GM18858 (cell line): Measurements from ENCODE around the gene AUP1.
"Not testable (repeated sequence)": the region's sequence is repeated elsewhere in the genome, so short reads cannot be mapped to it uniquely, and the experiment has no call there.

Source experiments
- ATAC-seq: cut with Tn5 transposase; IDR thresholded peaks from one replicate; pipeline ENCODE4 v1.9.1; 2021; ENCODE audit not compliant: unreplicated experiment

AUP1 gene, protein sequence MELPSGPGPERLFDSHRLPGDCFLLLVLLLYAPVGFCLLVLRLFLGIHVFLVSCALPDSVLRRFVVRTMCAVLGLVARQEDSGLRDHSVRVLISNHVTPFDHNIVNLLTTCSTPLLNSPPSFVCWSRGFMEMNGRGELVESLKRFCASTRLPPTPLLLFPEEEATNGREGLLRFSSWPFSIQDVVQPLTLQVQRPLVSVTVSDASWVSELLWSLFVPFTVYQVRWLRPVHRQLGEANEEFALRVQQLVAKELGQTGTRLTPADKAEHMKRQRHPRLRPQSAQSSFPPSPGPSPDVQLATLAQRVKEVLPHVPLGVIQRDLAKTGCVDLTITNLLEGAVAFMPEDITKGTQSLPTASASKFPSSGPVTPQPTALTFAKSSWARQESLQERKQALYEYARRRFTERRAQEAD

GRCh38 chr2:74529357-74530238, at the start of gene AUP1, which contains the start of gene HTRA2:
AUP1 (minus strand) TSS chr2:74529706; CDS start chr2:74529629, 77 bp downstream.
HTRA2 (plus strand) TSS chr2:74529933; CDS start chr2:74530007, 74 bp downstream.
- ATAC-seq: peak; percentile 76

DNA sequence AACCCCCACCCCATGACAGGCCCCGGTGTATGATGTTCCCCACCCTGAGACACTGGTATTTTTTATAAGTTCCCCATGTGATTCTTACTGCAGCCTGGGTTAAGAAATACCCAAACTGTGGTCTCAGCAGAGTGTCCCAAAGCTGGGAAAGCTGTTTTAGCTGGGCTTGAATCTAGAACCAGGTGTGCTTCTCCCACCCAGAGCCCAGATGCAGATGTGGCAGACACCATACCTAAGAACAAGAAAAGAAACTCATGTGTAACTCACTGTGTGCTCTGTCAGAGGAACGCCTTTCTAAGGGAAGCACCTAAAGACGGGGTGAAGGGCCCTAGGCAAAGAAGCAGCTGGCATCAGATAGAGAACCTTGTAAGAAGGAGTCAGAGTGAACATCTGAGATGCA, 48.9 kb upstream of the AUP1 start:
- ATAC-seq: peak; percentile 42

- peak; percentile 38 for ATAC-seq
Measured at GRCh38 chr2:74577448-74577847, 47.9 kb upstream of the AUP1 start.

- no peak for ATAC-seq
Measured at GRCh38 chr2:74576863-74577229, 47.3 kb upstream of the AUP1 start.

- no peak for ATAC-seq
Measured at GRCh38 chr2:74576211-74576862, 46.8 kb upstream of the AUP1 start.

- ATAC-seq: no peak
Measured at GRCh38 chr2:74575320-74575719, 45.8 kb upstream of the AUP1 start.

DNA sequence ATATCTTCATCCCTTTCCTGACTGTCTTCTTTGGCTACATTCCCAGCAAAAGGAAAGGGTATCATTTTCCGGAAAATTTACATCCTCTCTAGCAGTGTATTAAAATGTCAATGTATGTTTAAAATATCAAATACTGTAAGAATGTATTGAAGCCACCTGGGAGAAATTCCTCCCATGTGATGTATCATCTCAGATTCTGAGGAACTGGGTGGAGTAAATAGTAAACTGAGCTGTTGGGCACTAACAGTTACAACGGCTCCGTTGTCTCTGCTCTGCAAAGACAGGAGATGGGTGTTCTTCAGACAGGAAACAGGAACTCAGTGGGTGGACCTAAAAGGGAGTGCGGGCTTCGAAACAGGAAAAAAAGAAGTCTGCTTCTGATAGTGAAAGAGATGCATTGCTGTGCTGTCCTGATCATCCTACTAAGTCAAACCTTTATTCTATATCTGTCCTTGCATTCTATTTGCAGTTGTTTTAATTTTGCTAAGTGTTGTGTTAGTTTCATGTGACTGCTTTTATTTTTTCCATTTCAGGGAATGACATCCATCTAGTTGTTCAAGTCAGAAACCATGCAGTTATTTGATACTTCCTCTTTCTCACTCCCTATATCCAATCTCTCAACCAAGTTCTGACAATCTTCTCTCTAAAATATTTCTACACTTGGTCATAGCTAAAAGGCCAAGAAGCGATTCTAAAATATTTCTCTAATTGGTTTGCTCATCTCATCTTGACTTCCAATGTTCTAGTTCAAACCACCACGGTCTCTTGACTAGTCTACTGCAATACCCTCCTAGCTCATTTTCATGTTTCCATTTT, 44.4 kb upstream of the AUP1 start:
- ATAC-seq: peak; percentile 27

DNA sequence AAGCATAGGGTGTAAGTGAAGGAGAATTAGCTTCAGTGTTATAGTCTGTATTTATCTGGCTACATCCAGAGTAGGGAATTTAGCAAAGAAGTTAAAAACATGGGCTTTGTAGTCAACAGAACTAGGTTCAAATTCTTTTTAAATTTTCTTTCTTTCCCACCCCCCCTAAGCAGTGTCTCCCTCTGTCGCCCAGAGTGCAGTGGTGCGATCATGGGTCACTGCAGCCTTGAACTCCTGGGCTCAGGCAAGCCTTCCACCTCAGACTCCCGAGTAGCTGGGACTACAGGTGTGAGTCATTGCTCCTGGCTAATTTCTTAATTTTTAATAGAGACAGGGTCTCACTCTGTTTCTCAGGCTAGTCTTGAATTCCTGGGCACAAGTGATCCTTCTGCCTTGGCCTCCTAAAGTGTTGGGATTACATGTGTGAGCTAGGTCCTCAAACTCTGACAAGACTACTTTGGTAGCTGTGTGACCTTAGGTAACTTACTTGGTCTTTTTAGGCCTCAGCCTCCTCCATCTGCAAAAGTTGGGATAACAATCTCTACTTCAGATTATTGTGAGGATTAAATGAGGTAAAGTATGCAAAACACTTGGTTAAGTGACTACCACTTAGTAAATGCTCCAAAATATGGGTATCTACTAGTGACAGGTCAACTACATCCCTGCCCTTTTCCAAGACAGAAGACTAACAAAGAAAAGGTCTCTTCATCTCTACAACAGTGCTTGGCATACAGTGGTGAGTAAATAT, 42.8 kb upstream of the AUP1 start:
- ATAC-seq: no peak

DNA sequence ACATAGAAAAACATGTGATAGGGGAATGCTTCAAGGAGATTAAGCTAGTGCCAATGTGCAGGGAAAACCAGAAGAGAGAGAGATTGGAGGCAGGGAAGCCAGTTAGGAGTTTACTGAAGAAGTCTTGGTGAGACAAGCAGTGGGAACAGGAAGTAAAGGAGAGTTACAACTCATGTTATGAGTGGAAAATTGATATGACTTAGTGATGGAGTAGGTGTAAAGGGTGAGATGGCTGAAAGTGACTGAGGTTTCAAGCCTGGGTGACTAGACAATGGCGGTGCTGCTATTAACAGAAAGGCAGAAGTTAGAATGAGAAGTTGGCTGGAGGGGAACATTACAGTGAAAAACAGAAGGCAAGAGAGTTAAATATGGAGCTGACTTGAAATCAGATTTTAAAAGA, 41.6 kb upstream of the AUP1 start:
- ATAC-seq: peak; percentile 76

- no peak for ATAC-seq
Measured at GRCh38 chr2:74569686-74570085, 40.2 kb upstream of the AUP1 start.

DNA sequence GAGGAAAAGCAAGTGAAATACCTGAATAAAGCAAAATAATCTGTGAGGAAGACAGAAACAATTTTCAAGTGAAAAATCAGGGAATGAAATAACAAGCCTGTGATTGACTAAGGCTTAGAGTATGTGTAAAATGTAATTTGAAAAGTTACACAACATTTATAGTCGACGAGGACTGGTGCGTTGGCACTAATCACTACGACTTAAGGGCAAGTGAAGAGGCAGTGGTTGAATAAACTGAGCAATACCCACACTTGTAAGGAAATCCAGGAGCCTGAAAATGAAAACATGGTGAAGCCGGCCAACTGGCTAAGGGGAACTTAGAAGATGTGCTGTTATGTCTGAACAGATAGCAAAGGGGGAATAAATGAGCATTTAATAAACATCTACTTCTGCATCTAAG, 38.4 kb upstream of the AUP1 start:
- no peak for ATAC-seq

GRCh38 chr2:74566754-74567085, 37.2 kb upstream of the AUP1 start:
- no peak for ATAC-seq

DNA sequence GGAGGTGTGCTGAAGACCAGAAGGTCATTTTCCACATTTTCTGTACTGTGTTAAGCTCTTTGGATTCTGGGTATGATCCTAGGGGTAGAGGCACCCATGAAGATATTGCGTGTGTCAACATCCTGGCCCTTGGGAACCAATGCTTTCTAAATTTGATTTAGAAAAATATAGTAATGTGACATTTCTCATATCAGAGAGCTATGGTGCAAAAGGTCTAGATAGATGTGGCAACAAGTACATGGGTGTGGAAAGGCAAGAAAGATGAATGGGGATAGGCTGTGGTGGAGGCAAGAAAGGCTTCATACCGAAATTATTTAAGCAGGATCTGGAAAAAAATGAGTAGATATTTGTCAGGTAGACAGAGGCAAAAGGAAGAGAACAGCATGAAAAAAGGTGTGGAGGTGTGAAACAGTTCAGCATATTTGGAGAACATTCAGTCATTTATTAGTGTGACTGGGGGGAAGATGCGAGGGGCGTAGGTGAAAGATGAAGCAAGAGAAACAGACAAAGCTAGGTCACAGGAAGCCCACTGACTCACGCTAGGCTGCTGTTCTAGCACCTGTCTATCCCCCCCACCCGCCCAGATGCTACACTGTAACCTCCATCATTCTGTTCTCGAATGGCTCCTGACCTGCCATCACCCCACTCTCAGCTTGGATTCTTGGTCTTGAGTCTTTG, 36.7 kb upstream of the AUP1 start:
- ATAC-seq: no peak

GRCh38 chr2:74564222-74564621, 34.7 kb upstream of the AUP1 start:
- no peak for ATAC-seq

- ATAC-seq: no peak
Measured at GRCh38 chr2:74562126-74562775, 32.7 kb upstream of the AUP1 start.

DNA sequence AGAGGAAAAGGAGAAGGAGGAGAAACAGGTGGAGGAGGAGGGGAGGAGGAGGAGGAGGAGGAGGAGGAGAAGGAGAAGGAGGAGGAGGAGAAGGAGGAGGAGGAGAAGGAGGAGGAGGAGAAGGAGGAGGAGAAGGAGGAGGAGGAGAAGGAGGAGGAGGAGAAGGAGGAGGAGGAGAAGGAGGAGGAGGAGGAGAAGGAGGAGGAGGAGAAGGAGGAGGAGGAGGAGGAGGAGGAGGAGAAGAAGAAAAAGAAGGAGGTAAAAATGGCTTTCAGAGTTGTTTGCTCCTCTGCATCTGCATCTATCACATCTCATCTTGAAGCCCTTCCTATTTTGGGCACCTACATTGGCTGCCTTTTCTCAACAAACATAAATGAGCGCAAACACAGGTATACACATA, 31.5 kb upstream of the AUP1 start:
- not testable (repeated sequence) for ATAC-seq

DNA sequence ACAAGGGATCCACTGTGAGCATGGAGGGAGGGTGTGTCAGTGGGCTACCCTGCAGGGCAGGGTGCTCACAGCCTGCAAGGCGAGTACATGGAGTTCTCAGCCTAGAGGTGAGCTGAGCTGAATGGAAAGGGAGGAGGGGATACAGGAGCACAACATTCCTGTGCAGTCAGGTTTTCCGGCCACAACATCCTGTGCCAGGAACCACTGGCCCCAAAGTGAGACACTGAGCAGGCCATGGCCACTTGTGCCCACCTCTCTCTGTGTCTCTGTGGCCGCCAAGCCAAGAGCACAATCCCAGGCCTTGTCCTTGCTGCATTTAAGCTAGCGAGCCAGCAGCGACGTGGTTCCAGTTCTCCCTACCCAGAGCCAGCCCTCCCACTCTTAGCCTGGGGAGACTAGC, 31.1 kb upstream of the AUP1 start:
- ATAC-seq: no peak

DNA sequence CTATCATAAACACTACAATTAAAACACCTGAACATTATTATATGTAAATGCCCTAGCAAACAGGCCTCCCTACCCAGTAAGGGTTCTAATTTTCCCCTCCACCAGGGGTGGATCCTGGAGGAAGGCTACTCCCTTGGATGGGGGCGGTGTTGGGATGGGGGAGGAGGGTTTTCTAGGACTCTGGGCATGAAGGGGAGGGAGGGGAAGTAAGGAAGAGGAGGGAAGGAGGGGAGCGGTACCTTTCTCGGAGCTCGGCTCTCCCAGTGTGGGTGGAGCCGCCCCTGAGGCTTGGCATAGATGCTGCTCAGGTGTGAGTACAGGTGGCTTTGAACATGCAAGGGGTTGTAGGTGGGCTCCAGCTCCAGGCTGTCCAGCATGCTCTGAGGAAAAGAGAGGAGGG, 30.4 kb upstream of the AUP1 start:
- no peak for ATAC-seq
